HS-5 (cell line): ENCODE measurements around the gene GUCA1C.

Experiments
- DNase-seq: peaks from one replicate; pipeline ENCODE4 v3.0.0-alpha.2; 2012; ENCODE audit warnings: low read depth

GUCA1C gene

GRCh38 chr3:108953700-108954099 lies at the start of gene GUCA1C:
Gene GUCA1C (minus strand): TSS chr3:108953879. CDS start chr3:108953762, 117 bp downstream.
- no peak for DNase-seq

- DNase-seq, result no peak
These were observed 44.8 kb upstream of the GUCA1C start for GRCh38 chr3:108998436-108998835.

GRCh38 chr3:108985844-108986243 lies 32.2 kb upstream of the GUCA1C start:
- no peak for DNase-seq

- DNase-seq, result no peak
These were observed 29.4 kb upstream of the GUCA1C start for GRCh38 chr3:108983051-108983450.

- DNase-seq, result no peak
These were observed 22.4 kb upstream of the GUCA1C start for GRCh38 chr3:108976058-108976457.

GRCh38 chr3:108973019-108973418 lies 19.3 kb upstream of the GUCA1C start:
- no peak for DNase-seq

GRCh38 chr3:108972482-108972881 lies 18.8 kb upstream of the GUCA1C start:
- no peak for DNase-seq

GRCh38 chr3:108970561-108970960 lies 16.9 kb upstream of the GUCA1C start:
- DNase-seq, result no peak

- DNase-seq, result no peak
These were observed 13.1 kb upstream of the GUCA1C start for GRCh38 chr3:108966773-108967172.

GRCh38 chr3:108959017-108959416 lies 5.3 kb upstream of the GUCA1C start:
- no peak for DNase-seq

- no peak for DNase-seq
These were observed 469 bp downstream of the GUCA1C start for GRCh38 chr3:108953210-108953609.

GRCh38 chr3:108951820-108952501 lies 1.7 kb downstream of the GUCA1C start:
- DNase-seq, result no peak

GRCh38 chr3:108947855-108948254 lies 5.8 kb downstream of the GUCA1C start:
- no peak for DNase-seq

GRCh38 chr3:108946292-108947285 lies 7.1 kb downstream of the GUCA1C start:
- peak; percentile 58 for DNase-seq

GRCh38 chr3:108940568-108941263 lies 13.0 kb downstream of the GUCA1C start:
- DNase-seq, result no peak

GRCh38 chr3:108940166-108940565 lies 13.5 kb downstream of the GUCA1C start:
- DNase-seq, result no peak

GRCh38 chr3:108936924-108937689 lies 16.6 kb downstream of the GUCA1C start:
- no peak for DNase-seq

GRCh38 chr3:108931035-108931434 lies 22.6 kb downstream of the GUCA1C start:
- DNase-seq, result no peak

- no peak for DNase-seq
These were observed 34.8 kb downstream of the GUCA1C start for GRCh38 chr3:108918866-108919265.

GRCh38 chr3:108914774-108915641 lies 38.7 kb downstream of the GUCA1C start:
- peak; percentile 60 for DNase-seq

GRCh38 chr3:108909799-108910198 lies 43.9 kb downstream of the GUCA1C start:
- DNase-seq, result no peak
